Liver (tissue), 9 donors: ENCODE measurements around the gene HYKK. TPM values are rescaled to one million over a fixed set of nuclear protein-coding genes. Genes with fewer than 3 reads are reported as not detected.

ENCODE experiments used
- DNase-seq: peaks from one replicate; pipeline ENCODE4 v3.0.0-alpha.2; 2017; ENCODE audit warnings: low spot score
- H3K27ac ChIP-seq, 2 donors: one replicate each; pipeline ENCODE4 v1.7.0; 2013; ENCODE audit warnings: inconsistent platforms in 2 of 2, low read length in 2 of 2, control low read depth in 1 of 2, low read depth in 1 of 2, mild to moderate bottlenecking in 1 of 2
- H3K27me3 ChIP-seq, 4 donors: one replicate each; pipeline versions ENCODE4 v1.6.1 to v1.7.0; 2013; ENCODE audit warnings: low read length in 3 of 4, inconsistent platforms in 1 of 4, mild to moderate bottlenecking in 1 of 4, moderate library complexity in 1 of 4; ENCODE audit not compliant: control insufficient read depth in 4 of 4, insufficient read depth in 4 of 4
- H3K36me3 ChIP-seq, 4 donors: one replicate each; pipeline versions ENCODE4 v1.6.1 to v1.7.0; 2013; ENCODE audit warnings: low read length in 3 of 4, mild to moderate bottlenecking in 3 of 4, low read depth in 1 of 4, moderate library complexity in 1 of 4; ENCODE audit not compliant: control insufficient read depth in 4 of 4, insufficient read depth in 3 of 4
- H3K4me1 ChIP-seq, 4 donors: one replicate each; pipeline versions ENCODE4 v1.6.1 to v1.7.0; 2013; ENCODE audit warnings: low read length in 3 of 4, mild to moderate bottlenecking in 3 of 4, moderate library complexity in 1 of 4; ENCODE audit not compliant: control insufficient read depth in 4 of 4, insufficient read depth in 4 of 4
- H3K4me3 ChIP-seq, 3 donors: one replicate each; pipeline versions ENCODE4 v1.6.1 to v1.7.0; 2013; ENCODE audit warnings: low read length in 3 of 3, control low read depth in 1 of 3, low read depth in 1 of 3, mild to moderate bottlenecking in 1 of 3
- H3K9ac ChIP-seq, 2 donors: one replicate each; pipeline ENCODE4 v1.7.0; 2013; ENCODE audit warnings: low read length in 2 of 2, mild to moderate bottlenecking in 2 of 2, moderate library complexity in 2 of 2, control low read depth in 1 of 2, low read depth in 1 of 2
- H3K9me3 ChIP-seq, 4 donors: one replicate each; pipeline versions ENCODE4 v1.6.1 to v1.7.0; 2013; ENCODE audit warnings: low read length in 3 of 4; ENCODE audit not compliant: control insufficient read depth in 4 of 4
- ATF3 ChIP-seq: IDR thresholded peaks from 2 replicates; pipeline ENCODE4 v1.6.1; 2016; ENCODE audit warnings: antibody characterized with exemption
- CTCF ChIP-seq: fragments of 150-350 bp; IDR thresholded peaks from 2 replicates; pipeline ENCODE4 v1.5.1; 2017; ENCODE audit warnings: improper control_type of control experiment, low read depth, low read length; ENCODE audit not compliant: missing input control
- EGR1 ChIP-seq, 2 donors: IDR thresholded peaks; 2 replicates each; pipeline ENCODE4 v1.6.1; 2016 to 2018; ENCODE audit warnings: antibody characterized with exemption in 2 of 2, low read depth in 2 of 2
- FOXA1 ChIP-seq: IDR thresholded peaks from 2 replicates; pipeline ENCODE4 v1.6.1; 2016; ENCODE audit warnings: antibody characterized with exemption
- FOXA2 ChIP-seq: IDR thresholded peaks from 2 replicates; pipeline ENCODE4 v1.6.1; 2016; ENCODE audit warnings: antibody characterized with exemption
- GABPA ChIP-seq, 2 donors: IDR thresholded peaks in 1 of 2; conservative IDR thresholded peaks in 1 of 2; 2 replicates each; pipeline ENCODE4 v1.6.1; 2016; ENCODE audit warnings: antibody characterized with exemption in 2 of 2, mild to moderate bottlenecking in 1 of 2, moderate library complexity in 1 of 2
- HNF4A ChIP-seq, 2 donors: conservative IDR thresholded peaks; 2 replicates each; pipeline ENCODE4 v1.6.1; 2016; ENCODE audit warnings: antibody characterized with exemption in 2 of 2, mild to moderate bottlenecking in 2 of 2
- JUND ChIP-seq, 2 donors: IDR thresholded peaks; 2 replicates each; pipeline ENCODE4 v1.6.1; 2016; ENCODE audit warnings: antibody characterized with exemption in 2 of 2
- MAX ChIP-seq: IDR thresholded peaks from 2 replicates; pipeline ENCODE4 v1.6.1; 2016; ENCODE audit warnings: antibody characterized with exemption
- NR2F2 ChIP-seq: IDR thresholded peaks from 2 replicates; pipeline ENCODE4 v1.6.1; 2016; ENCODE audit warnings: antibody characterized with exemption
- RXRA ChIP-seq, 2 donors: IDR thresholded peaks; 2 replicates each; pipeline ENCODE4 v1.6.1; 2017 to 2018; ENCODE audit warnings: antibody characterized with exemption in 2 of 2, mild to moderate bottlenecking in 1 of 2
- SP1 ChIP-seq: IDR thresholded peaks from 2 replicates; pipeline ENCODE4 v1.6.1; 2018; ENCODE audit warnings: antibody characterized with exemption, mild to moderate bottlenecking
- YY1 ChIP-seq: IDR thresholded peaks from 2 replicates; pipeline ENCODE4 v1.6.1; 2016; ENCODE audit warnings: antibody characterized with exemption, mild to moderate bottlenecking
- ZBTB33 ChIP-seq: IDR thresholded peaks from 2 replicates; pipeline ENCODE4 v1.6.1; 2016; ENCODE audit warnings: antibody characterized with exemption
- WGBS: extraction: QIAGEN DNeasy Blood & Tissue Kit; methylation state at CpG from one replicate; pipeline ENCODE4 v1.1.7; 2013; 5-methylcytosine and 5-hydroxymethylcytosine counted together
- polyA plus RNA-seq, 2 donors: library from polyadenylated mRNA; stranded (reverse) in 1 of 2; unstranded in 1 of 2; fragments of 200-250 nt in 1 of 2; fragments of >200 nt in 1 of 2; fragmentation: Nextera tagmentation in 1 of 2; extraction: Ambion mirVana in 1 of 2; gene quantifications; one replicate each; pipeline versions ENCODE4 v1.2.1 to v1.2.3, GENCODE V29; 2013 to 2015
- total RNA-seq, 2 donors: library from RNA; depleted of rRNA; stranded (reverse); fragments of >200 nt; gene quantifications; one replicate each; pipeline ENCODE4 v1.2.3, GENCODE V29; 2014
- TF ChIP-seq, protein P1 (sequence below): IDR thresholded peaks from 2 replicates; pipeline ENCODE4 v1.6.1; 2016; ENCODE audit warnings: antibody characterized with exemption, mild to moderate bottlenecking
- donor health status: healthy.
- donor health status: healthy.
- donor health status: healthy.
- donor health status: healthy.
- donor health status: healthy.

The HYKK gene
- total and polyA plus RNA-seq, 4 donors = 1.7 to 7.7 (median 2.2) TPM

GRCh38 chr15:78477295-78477694, 30.1 kb upstream of the HYKK start:
- WGBS = 77% methylated on average over 5 of the region's 5 CpGs
- Histone ChIP-seq H3K27me3 (no peaks in the 10 kb centered on the region), H3K36me3 (peaks cover 6 to 56% (median 36%) of the 10 kb centered on the region in 4 donors), H3K9ac (no peak overlapping the region), H3K27ac (no peak overlapping the region), H3K9me3 (no peaks in the 10 kb centered on the region), H3K4me3 (no peak overlapping the region), H3K4me1 (no peaks in the 10 kb centered on the region)
- DNase-seq = no peak
- TF ChIP-seq FOXA2 (no peak), RXRA (IDR thresholded peaks at IDR 0.05) (no peak), ZBTB33 (no peak), SP1 (no peak), FOXA1 (no peak), NR2F2 (no peak), MAX (no peak), JUND (IDR thresholded peaks at IDR 0.05) (no peak), GABPA (IDR thresholded peaks at IDR 0.05 in 1 of 2, conservative IDR thresholded peaks at IDR 0.05 in 1 of 2) (no peak)

DNA sequence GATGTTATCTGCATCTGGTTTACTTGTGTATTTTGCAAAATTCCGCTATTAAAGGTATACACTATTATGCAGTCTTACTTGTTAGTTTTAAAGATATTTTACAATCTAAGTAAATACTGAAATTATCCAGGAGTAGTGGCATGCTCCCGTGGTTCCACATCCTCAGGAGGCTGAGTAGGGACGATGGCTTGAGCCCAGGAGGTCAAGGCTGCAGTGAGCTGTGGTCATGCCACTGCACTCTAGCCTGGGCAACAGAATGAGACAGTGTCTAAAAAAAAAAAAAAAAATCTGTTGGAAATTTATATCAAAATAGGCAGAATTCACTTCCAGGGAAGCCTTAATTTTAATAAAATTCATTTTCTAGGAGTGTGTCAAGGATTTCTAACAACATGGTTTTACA, 27.7 kb upstream of the HYKK start:
- DNase-seq = no peak
- WGBS = 85% methylated on average over 3 of the region's 3 CpGs
- H3K9ac ChIP-seq = no peak overlapping the region

More for the DNA sequence above, 27.7 kb upstream of the HYKK start:
- no peaks in the 10 kb centered on the region for H3K9me3 ChIP-seq
- H3K4me1 ChIP-seq = no peaks in the 10 kb centered on the region
- peaks cover 10 to 55% (median 36%) of the 10 kb centered on the region in 4 donors for H3K36me3 ChIP-seq
- no peaks in the 10 kb centered on the region for H3K27me3 ChIP-seq
- TF ChIP-seq GABPA (IDR thresholded peaks at IDR 0.05 in 1 of 2, conservative IDR thresholded peaks at IDR 0.05 in 1 of 2) = no peak
- TF ChIP-seq RXRA (IDR thresholded peaks at IDR 0.05) = no peak
- TF ChIP-seq YY1 = no peak
- TF ChIP-seq EGR1 (IDR thresholded peaks at IDR 0.05; ENCODE audit: low read depth in 2 of 2) = no peak
- no peak for TF ChIP-seq SP1
- TF ChIP-seq FOXA1 = no peak
- no peak for TF ChIP-seq CTCF
- TF ChIP-seq, protein P1, sequence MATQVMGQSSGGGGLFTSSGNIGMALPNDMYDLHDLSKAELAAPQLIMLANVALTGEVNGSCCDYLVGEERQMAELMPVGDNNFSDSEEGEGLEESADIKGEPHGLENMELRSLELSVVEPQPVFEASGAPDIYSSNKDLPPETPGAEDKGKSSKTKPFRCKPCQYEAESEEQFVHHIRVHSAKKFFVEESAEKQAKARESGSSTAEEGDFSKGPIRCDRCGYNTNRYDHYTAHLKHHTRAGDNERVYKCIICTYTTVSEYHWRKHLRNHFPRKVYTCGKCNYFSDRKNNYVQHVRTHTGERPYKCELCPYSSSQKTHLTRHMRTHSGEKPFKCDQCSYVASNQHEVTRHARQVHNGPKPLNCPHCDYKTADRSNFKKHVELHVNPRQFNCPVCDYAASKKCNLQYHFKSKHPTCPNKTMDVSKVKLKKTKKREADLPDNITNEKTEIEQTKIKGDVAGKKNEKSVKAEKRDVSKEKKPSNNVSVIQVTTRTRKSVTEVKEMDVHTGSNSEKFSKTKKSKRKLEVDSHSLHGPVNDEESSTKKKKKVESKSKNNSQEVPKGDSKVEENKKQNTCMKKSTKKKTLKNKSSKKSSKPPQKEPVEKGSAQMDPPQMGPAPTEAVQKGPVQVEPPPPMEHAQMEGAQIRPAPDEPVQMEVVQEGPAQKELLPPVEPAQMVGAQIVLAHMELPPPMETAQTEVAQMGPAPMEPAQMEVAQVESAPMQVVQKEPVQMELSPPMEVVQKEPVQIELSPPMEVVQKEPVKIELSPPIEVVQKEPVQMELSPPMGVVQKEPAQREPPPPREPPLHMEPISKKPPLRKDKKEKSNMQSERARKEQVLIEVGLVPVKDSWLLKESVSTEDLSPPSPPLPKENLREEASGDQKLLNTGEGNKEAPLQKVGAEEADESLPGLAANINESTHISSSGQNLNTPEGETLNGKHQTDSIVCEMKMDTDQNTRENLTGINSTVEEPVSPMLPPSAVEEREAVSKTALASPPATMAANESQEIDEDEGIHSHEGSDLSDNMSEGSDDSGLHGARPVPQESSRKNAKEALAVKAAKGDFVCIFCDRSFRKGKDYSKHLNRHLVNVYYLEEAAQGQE = no peak
- TF ChIP-seq ATF3 = no peak
- no peak for TF ChIP-seq NR2F2
- TF ChIP-seq HNF4A (conservative IDR thresholded peaks at IDR 0.05) = no peak
- no peak overlapping the region for H3K4me3 ChIP-seq
- H3K27ac ChIP-seq = no peak overlapping the region
